NCI-H774 (cell line): ENCODE measurements around the gene ACSL4.

Experiments
- DNase-seq: peaks from one replicate; lab custom pipeline; 2025; lab: John Stamatoyannopoulos, UW

ACSL4 gene

GRCh38 chrX:109596015-109596414, 137.0 kb downstream of the ACSL4 start:
- DNase-seq = no peak
